B cell (primary cell): Measurements from ENCODE around the gene ZFAND5. TPM values are rescaled to one million over a fixed set of nuclear protein-coding genes. Genes with fewer than 3 reads are reported as not detected.

Experiments used
- ATAC-seq: fragments of 200-7000 bp; cut with Tn5 transposase; one replicate; pipeline ENCODE4 v1.10.0; 2021; ENCODE audit warnings: low read depth, mild to moderate bottlenecking, moderate number of reproducible peaks, moderate library complexity
- CTCF ChIA-PET: fragments of 350-600 bp; sonication (Branson Sonifier 250); formaldehyde crosslinking; loops from one replicate; lab custom pipeline; 2021; ENCODE audit warnings: antibody characterized with exemption, inconsistent platforms; lab: Charles Lee
- POLR2A ChIA-PET: fragments of 350-600 bp; sonication (Branson Sonifier 250); formaldehyde crosslinking; loops from one replicate; lab custom pipeline; 2021; ENCODE audit warnings: antibody characterized with exemption; lab: Charles Lee
- DNase-seq: peaks from one replicate; pipeline ENCODE4 v3.0.0; 2013
- H2AFZ ChIP-seq: 2 replicates; pipeline ENCODE4 v1.6.1; 2012; ENCODE audit warnings: mild to moderate bottlenecking, low read depth, low read length; ENCODE audit not compliant: insufficient read depth, poor library complexity, severe bottlenecking
- H3K27ac ChIP-seq, 2 donors: 1 replicate in 1 of 2; 2 replicates in 1 of 2; pipeline ENCODE4 v1.5.1; 2012 to 2013; ENCODE audit warnings: low read length in 2 of 2, mild to moderate bottlenecking in 2 of 2, moderate library complexity in 1 of 2
- H3K27me3 ChIP-seq, 4 experiments: fragments of 200-600 bp in 1 of 4; sonication (generic) in 1 of 4; replicated peaks in 1 of 4; 1 replicate in 2 of 4; 2 replicates in 2 of 4; pipeline versions ENCODE4 v1.6.1 to v1.7.0; 2013 to 2016; ENCODE audit warnings: low read length in 3 of 4, mild to moderate bottlenecking in 2 of 4, mixed read lengths in 1 of 4, moderate library complexity in 1 of 4; ENCODE audit not compliant: insufficient read depth in 4 of 4, control insufficient read depth in 3 of 4; ENCODE audit errors: control extremely low read depth in 1 of 4
- H3K36me3 ChIP-seq, 2 experiments: replicated peaks in 1 of 2; 1 replicate in 1 of 2; 2 replicates in 1 of 2; pipeline versions ENCODE4 v1.6.1 to v1.7.1; 2013; ENCODE audit warnings: low read length in 1 of 2; ENCODE audit not compliant: insufficient read depth in 2 of 2, control insufficient read depth in 1 of 2; ENCODE audit errors: control extremely low read depth in 1 of 2, extremely low read depth in 1 of 2
- H3K4me1 ChIP-seq, 2 donors: fragments of 200-600 bp in 1 of 2; sonication (generic) in 1 of 2; 1 replicate in 1 of 2; 2 replicates in 1 of 2; pipeline versions ENCODE4 v1.5.1 to v1.6.1; 2013 to 2017; ENCODE audit warnings: low read length in 2 of 2; ENCODE audit not compliant: control insufficient read depth in 2 of 2, insufficient read depth in 2 of 2
- H3K4me2 ChIP-seq: replicated peaks from 2 replicates; pipeline ENCODE3; 2012; ENCODE audit warnings: mild to moderate bottlenecking, low read depth, low read length; ENCODE audit not compliant: poor library complexity, severe bottlenecking
- H3K4me3 ChIP-seq, 5 experiments: fragments of 200-600 bp in 1 of 5; sonication (generic) in 1 of 5; 1 replicate in 3 of 5; 2 replicates in 2 of 5; pipeline versions ENCODE4 v1.5.1 to v1.7.0; 2011 to 2016; ENCODE audit warnings: low read length in 4 of 5, mild to moderate bottlenecking in 4 of 5, low read depth in 2 of 5, control low read depth in 1 of 5, moderate library complexity in 1 of 5; ENCODE audit not compliant: insufficient read depth in 1 of 5; ENCODE audit errors: control extremely low read depth in 1 of 5, extremely low read depth in 1 of 5
- H3K79me2 ChIP-seq: fragments of 200-600 bp; sonication (generic); one replicate; pipeline ENCODE4 v1.6.0; 2016; ENCODE audit warnings: low read length; ENCODE audit not compliant: control insufficient read depth, insufficient read depth
- H3K9ac ChIP-seq: fragments of 200-600 bp; sonication (generic); 2 replicates; pipeline ENCODE4 v1.6.1; 2017; ENCODE audit warnings: mild to moderate bottlenecking, low read length, moderate library complexity
- H3K9me3 ChIP-seq, 3 donors: one replicate each; pipeline versions ENCODE4 v1.6.1 to v1.7.1; 2013; ENCODE audit warnings: low read length in 2 of 3; ENCODE audit not compliant: control insufficient read depth in 2 of 3, insufficient read depth in 1 of 3; ENCODE audit errors: control extremely low read depth in 1 of 3
- H4K20me1 ChIP-seq: 2 replicates; pipeline ENCODE4 v1.6.0; 2012; ENCODE audit warnings: mild to moderate bottlenecking, low read length; ENCODE audit not compliant: insufficient read depth, control insufficient read depth, poor library complexity, severe bottlenecking
- H3K27ac Mint-ChIP-seq: one replicate; pipeline ENCODE4 v1.8.0; 2021; ENCODE audit warnings: mixed read lengths
- H3K27me3 Mint-ChIP-seq: one replicate; pipeline ENCODE4 v1.8.0; 2021; ENCODE audit warnings: mixed read lengths
- H3K4me1 Mint-ChIP-seq: one replicate; pipeline ENCODE4 v1.8.0; 2021; ENCODE audit warnings: mixed read lengths
- H3K4me3 Mint-ChIP-seq: one replicate; pipeline ENCODE4 v1.8.0; 2021; ENCODE audit warnings: mixed read lengths
- H3K9me3 Mint-ChIP-seq: one replicate; pipeline ENCODE4 v1.8.0; 2022; ENCODE audit warnings: mixed read lengths; ENCODE audit not compliant: insufficient read depth
- EZH2 ChIP-seq: IDR thresholded peaks from 2 replicates; pipeline ENCODE4 v1.6.1; 2012; ENCODE audit warnings: borderline replicate concordance, low read depth, mild to moderate bottlenecking, moderate library complexity, low read length; ENCODE audit not compliant: insufficient read depth, poor library complexity, severe bottlenecking
- WGBS: methylation state at CpG from one replicate; pipeline ENCODE4 v1.1.5; 2013; ENCODE audit warnings: missing lambda C conversion rate; ENCODE audit not compliant: insufficient coverage; 5-methylcytosine and 5-hydroxymethylcytosine counted together
- intact Hi-C: fragments of 100-400 bp; cut with micrococcal nuclease; formaldehyde crosslinking; loops from one replicate; pipeline ENCODE4 v1.10.0; 2022
- polyA plus RNA-seq: library from polyadenylated mRNA; depleted of rRNA; stranded (reverse); fragments of >200 nt; gene quantifications from 2 replicates; pipeline ENCODE4 v1.2.3, GENCODE V29; 2012
- total RNA-seq, 2 donors: library from RNA; stranded (reverse); fragments of 120-200 nt in 1 of 2; gene quantifications; 1 replicate in 1 of 2; 2 replicates in 1 of 2; pipeline versions ENCODE4 v1.2.3 to v1.2.4, GENCODE V29; 2013 to 2022
- TF ChIP-seq, protein P1 (sequence below): fragments of 200-600 bp; IDR thresholded peaks from one replicate; pipeline ENCODE4 v1.8.0; 2022; ENCODE audit warnings: antibody characterized with exemption, mild to moderate bottlenecking

Gene ZFAND5
- total and polyA plus RNA-seq, 2 donors (not counting 1 experiment from before 2014, with no cell fraction given): 95.3 to 162 TPM

DNA sequence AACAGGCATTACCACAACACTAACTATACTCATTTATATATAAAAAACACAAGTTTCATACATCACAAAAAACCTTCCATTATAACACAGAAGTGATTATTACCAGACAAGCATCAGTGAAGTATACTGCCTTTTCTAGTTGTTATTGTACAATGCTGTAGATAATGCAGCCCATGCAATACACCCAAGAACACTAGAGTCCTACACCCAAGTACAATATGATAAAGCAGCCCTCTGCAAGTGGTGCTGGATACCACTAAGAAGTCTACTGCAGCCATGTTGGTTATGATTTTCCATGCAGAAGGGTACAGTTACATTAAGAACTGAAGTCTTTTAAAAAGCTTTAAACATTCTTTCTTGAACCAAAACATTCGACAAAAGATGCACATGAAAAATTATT, 10.3 kb downstream of the ZFAND5 start:
- WGBS: no CpG with 5 or more reads among the region's 1 CpG
- Histone ChIP-seq H3K4me3 (no peak overlapping the region), H3K36me3 (peaks cover 26 to 56% of the 10 kb centered on the region in 2 experiments), H3K27me3 (no peaks in the 10 kb centered on the region), H3K9ac (no peak overlapping the region), H2AFZ (no peak overlapping the region), H3K4me1 (peaks cover 0 to 10% of the 10 kb centered on the region in 2 donors), H3K9me3 (no peaks in the 10 kb centered on the region), H3K79me2 (peaks cover 25% of the 10 kb centered on the region), H3K27ac (no peak overlapping the region), H3K4me2 (no peak overlapping the region), H4K20me1 (peaks cover 17% of the 10 kb centered on the region)
- intact Hi-C loops: no loop called here
- H3K4me1 Mint-ChIP-seq: peaks cover 38% of the 10 kb centered on the region
- no peak overlapping the region for H3K4me3 Mint-ChIP-seq
- POLR2A ChIA-PET: no interaction called here
- DNase-seq: no peak
- H3K9me3 Mint-ChIP-seq: no peaks in the 10 kb centered on the region
- no peak overlapping the region for H3K27ac Mint-ChIP-seq
- no peaks in the 10 kb centered on the region for H3K27me3 Mint-ChIP-seq
- CTCF ChIA-PET: no interaction called here
- TF ChIP-seq, protein P1, sequence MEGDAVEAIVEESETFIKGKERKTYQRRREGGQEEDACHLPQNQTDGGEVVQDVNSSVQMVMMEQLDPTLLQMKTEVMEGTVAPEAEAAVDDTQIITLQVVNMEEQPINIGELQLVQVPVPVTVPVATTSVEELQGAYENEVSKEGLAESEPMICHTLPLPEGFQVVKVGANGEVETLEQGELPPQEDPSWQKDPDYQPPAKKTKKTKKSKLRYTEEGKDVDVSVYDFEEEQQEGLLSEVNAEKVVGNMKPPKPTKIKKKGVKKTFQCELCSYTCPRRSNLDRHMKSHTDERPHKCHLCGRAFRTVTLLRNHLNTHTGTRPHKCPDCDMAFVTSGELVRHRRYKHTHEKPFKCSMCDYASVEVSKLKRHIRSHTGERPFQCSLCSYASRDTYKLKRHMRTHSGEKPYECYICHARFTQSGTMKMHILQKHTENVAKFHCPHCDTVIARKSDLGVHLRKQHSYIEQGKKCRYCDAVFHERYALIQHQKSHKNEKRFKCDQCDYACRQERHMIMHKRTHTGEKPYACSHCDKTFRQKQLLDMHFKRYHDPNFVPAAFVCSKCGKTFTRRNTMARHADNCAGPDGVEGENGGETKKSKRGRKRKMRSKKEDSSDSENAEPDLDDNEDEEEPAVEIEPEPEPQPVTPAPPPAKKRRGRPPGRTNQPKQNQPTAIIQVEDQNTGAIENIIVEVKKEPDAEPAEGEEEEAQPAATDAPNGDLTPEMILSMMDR: no peak
- no peak for TF ChIP-seq EZH2
- no peak for ATAC-seq

DNA sequence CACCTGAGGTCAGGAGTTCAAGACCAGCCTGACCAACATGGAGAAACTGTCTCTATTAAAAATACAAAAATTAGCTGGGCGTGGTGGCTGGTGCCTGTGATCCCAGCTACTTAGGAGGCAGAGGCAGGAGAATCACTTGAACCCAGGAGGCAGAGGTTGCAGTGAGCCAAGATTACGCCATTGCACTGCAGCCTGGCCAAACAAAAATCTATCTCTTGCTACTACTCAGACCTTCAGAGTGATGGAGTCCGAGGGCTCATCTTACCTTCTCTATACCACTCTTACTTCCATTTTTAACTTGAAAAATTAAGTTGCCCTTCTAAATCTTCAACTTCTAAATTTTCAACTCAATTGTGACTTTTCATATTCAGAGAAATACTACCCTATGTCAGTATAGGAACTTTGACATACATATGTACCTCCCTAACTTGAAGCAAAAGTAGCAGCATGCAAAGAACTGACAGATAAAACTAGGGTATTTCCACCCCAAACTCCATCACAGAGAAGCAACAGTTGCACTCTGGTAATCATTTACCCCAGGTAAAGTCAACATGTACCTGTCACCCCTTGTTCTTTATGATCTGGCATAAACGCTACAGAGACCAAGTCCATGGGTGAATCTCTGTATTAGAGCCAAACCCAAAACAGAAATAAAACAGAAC, 11.4 kb downstream of the ZFAND5 start:
- H3K9me3 ChIP-seq: no peaks in the 10 kb centered on the region
- POLR2A ChIA-PET: no interaction called here
- CTCF ChIA-PET: no interaction called here
- ATAC-seq: no peak
- H3K27ac ChIP-seq: no peak overlapping the region
- DNase-seq: no peak
- no peak overlapping the region for H2AFZ ChIP-seq
- Mint-ChIP-seq H3K27ac (no peak overlapping the region), H3K9me3 (no peaks in the 10 kb centered on the region), H3K27me3 (no peaks in the 10 kb centered on the region), H3K4me1 (peaks cover 33% of the 10 kb centered on the region), H3K4me3 (no peak overlapping the region)
- intact Hi-C loops: no loop called here
- H3K4me2 ChIP-seq: no peak overlapping the region
- H4K20me1 ChIP-seq: peaks cover 7% of the 10 kb centered on the region
- peaks cover 0 to 10% of the 10 kb centered on the region in 2 donors for H3K4me1 ChIP-seq
- H3K9ac ChIP-seq: no peak overlapping the region
- no peaks in the 10 kb centered on the region for H3K27me3 ChIP-seq
- no peak for TF ChIP-seq EZH2
- TF ChIP-seq, protein P1: no peak
- 92% methylated on average over 4 of the region's 4 CpGs for WGBS
- H3K4me3 ChIP-seq: no peak overlapping the region
- peaks cover 24 to 45% of the 10 kb centered on the region in 2 experiments for H3K36me3 ChIP-seq
- H3K79me2 ChIP-seq: peaks cover 14% of the 10 kb centered on the region
